ENCODE results near the gene RGS21.

Gene RGS21

GRCh38 chr1:192357924-192358323 lies 41.1 kb downstream of the RGS21 start:
- no peaks in the 10 kb centered on the region for H3K9me3 Mint-ChIP-seq
- no peaks in the 10 kb centered on the region for H3K4me1 Mint-ChIP-seq (ENCODE audit: low read depth)

GRCh38 chr1:192358402-192358801 lies 41.6 kb downstream of the RGS21 start:
- no peaks in the 10 kb centered on the region for H3K27me3 Mint-ChIP-seq
- no peak for DNase-seq
- H3K27ac Mint-ChIP-seq: no peak overlapping the region
- H3K4me1 Mint-ChIP-seq (ENCODE audit: low read depth): no peaks in the 10 kb centered on the region
- H3K4me3 Mint-ChIP-seq: no peak overlapping the region
- H3K9me3 Mint-ChIP-seq: no peaks in the 10 kb centered on the region
- H3K36me3 Mint-ChIP-seq (ENCODE audit: low read depth): no peaks in the 10 kb centered on the region

More at GRCh38 chr1:192357924-192358323, 41.1 kb downstream of the RGS21 start:
- no peak for DNase-seq
- H3K27me3 Mint-ChIP-seq: no peaks in the 10 kb centered on the region
- H3K27ac Mint-ChIP-seq: no peak overlapping the region
- no peak overlapping the region for H3K4me3 Mint-ChIP-seq
- H3K36me3 Mint-ChIP-seq (ENCODE audit: low read depth): no peaks in the 10 kb centered on the region

DNA sequence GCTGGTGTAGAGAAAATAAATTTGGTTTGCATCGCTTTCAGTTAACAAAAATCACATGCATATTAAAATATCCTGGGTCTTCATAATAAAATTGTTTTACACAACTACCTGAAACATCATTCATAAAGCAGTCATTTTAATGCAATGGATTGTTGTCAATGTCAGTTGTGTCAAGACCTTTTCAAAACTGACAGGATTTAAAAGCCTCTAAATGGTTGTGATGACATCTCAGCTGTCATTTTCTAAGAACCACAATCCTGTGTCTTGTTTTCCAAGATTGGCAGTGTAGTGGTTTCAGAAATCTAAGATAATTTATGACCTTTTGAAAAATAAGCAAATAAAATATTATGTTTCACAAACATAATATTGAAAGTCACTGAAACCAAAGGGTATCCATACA lies 42.0 kb downstream of the RGS21 start:
- no peak overlapping the region for H3K27ac Mint-ChIP-seq

DNA sequence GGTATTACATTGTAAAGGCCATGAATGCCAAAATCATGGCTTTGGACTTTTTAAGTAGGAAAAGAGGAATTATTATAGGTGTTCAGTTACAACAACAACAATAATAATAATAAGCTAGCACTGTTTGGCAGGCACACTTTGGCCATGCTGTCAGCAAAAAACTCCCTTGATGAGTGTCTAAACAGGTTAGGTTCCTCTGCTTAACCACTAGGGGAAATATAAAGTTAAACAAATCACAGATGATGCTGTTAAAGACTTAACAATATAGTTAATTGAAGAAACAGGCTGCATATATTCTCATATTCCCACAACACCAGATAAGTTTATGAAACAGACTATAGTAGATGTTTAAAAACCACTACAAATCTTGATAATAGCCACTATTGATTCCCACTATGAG lies 46.4 kb downstream of the RGS21 start:
- H3K4me3 Mint-ChIP-seq: no peak overlapping the region
- DNase-seq: no peak
- H3K4me1 Mint-ChIP-seq (ENCODE audit: low read depth): no peaks in the 10 kb centered on the region
- no peaks in the 10 kb centered on the region for H3K27me3 Mint-ChIP-seq
- no peaks in the 10 kb centered on the region for H3K9me3 Mint-ChIP-seq
- H3K36me3 Mint-ChIP-seq (ENCODE audit: low read depth): no peaks in the 10 kb centered on the region
- H3K27ac Mint-ChIP-seq: no peak overlapping the region

More for the DNA sequence above, 42.0 kb downstream of the RGS21 start:
- DNase-seq: no peak
- Mint-ChIP-seq H3K4me1 (ENCODE audit: low read depth) (no peaks in the 10 kb centered on the region), H3K27me3 (no peaks in the 10 kb centered on the region), H3K36me3 (ENCODE audit: low read depth) (no peaks in the 10 kb centered on the region), H3K4me3 (no peak overlapping the region), H3K9me3 (no peaks in the 10 kb centered on the region)

- Mint-ChIP-seq H3K36me3 (ENCODE audit: low read depth) (no peaks in the 10 kb centered on the region), H3K27me3 (no peaks in the 10 kb centered on the region), H3K9me3 (no peaks in the 10 kb centered on the region), H3K27ac (no peak overlapping the region), H3K4me3 (no peak overlapping the region), H3K4me1 (ENCODE audit: low read depth) (no peaks in the 10 kb centered on the region)
- DNase-seq: no peak
These were observed 50.6 kb downstream of the RGS21 start for GRCh38 chr1:192367436-192367835.

- DNase-seq: no peak
- Mint-ChIP-seq H3K36me3 (ENCODE audit: low read depth) (no peaks in the 10 kb centered on the region), H3K4me1 (ENCODE audit: low read depth) (no peaks in the 10 kb centered on the region), H3K9me3 (no peaks in the 10 kb centered on the region), H3K27me3 (no peaks in the 10 kb centered on the region), H3K4me3 (no peak overlapping the region), H3K27ac (no peak overlapping the region)
These were observed 58.5 kb downstream of the RGS21 start for GRCh38 chr1:192375306-192375705.

DNA sequence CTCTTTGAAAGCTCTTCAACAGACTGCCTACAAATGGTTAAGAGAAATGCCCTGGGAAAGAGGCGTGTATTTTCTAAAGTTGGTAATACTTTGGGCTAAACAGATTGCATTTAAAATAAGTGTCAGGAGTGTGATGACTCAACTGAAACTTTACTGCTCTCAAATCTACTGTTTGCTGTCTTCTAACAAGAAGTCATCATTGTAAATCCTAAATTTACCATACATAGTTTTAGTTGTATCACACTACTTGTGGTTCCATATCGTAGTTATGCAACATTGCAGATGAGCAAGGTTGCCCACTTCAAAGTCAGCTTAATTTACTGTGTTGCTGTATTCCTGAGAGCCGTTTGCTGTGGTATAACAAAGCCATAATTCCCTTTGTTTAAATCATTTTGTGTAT lies 59.6 kb downstream of the RGS21 start:
- no peak overlapping the region for H3K4me3 Mint-ChIP-seq
- no peak overlapping the region for H3K27ac Mint-ChIP-seq
- no peaks in the 10 kb centered on the region for H3K4me1 Mint-ChIP-seq (ENCODE audit: low read depth)
- H3K9me3 Mint-ChIP-seq: no peaks in the 10 kb centered on the region
- no peak for DNase-seq
- no peaks in the 10 kb centered on the region for H3K27me3 Mint-ChIP-seq
- no peaks in the 10 kb centered on the region for H3K36me3 Mint-ChIP-seq (ENCODE audit: low read depth)

DNA sequence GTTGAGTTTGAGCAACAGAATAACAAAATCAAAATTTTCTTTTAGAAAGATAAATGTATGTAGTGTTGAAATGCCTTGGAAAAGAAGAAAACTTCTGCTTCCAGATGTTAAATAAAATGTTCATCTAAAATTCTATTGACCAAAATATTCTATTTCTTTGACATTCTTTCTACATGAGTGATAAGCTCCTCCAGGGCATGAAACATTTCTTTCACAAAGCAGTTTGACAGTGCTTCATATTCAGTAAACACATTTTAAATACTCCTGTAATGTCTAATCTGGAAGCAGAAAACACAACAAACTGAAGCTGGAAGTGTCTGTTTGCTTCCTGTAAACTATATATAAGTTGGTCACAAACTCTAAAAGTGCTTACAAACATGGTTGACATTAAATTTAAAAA lies 61.5 kb downstream of the RGS21 start:
- Mint-ChIP-seq H3K27ac (no peak overlapping the region), H3K9me3 (no peaks in the 10 kb centered on the region), H3K4me1 (ENCODE audit: low read depth) (no peaks in the 10 kb centered on the region), H3K36me3 (ENCODE audit: low read depth) (no peaks in the 10 kb centered on the region), H3K4me3 (no peak overlapping the region), H3K27me3 (no peaks in the 10 kb centered on the region)
- DNase-seq: no peak

DNA sequence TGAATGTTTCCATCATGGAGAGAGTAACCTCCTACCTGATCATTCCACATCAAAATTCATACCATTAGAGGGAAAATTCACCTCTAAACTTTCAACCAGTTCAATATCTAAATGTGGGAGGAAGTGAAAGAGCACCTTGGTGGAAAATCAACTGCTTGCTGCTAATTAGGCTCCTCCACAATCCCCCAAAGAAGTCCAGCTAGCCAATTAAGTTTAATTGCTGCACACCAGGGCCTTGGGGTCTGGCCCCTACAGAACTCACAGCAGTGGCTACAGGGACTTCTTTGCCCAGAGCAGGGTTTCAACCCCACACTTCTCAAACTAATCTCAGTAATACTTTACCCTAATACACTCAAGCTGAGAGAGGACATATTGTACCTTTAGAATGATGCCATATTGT lies 62.1 kb downstream of the RGS21 start:
- no peak overlapping the region for H3K27ac Mint-ChIP-seq
- no peak overlapping the region for H3K4me3 Mint-ChIP-seq
- no peaks in the 10 kb centered on the region for H3K4me1 Mint-ChIP-seq (ENCODE audit: low read depth)
- DNase-seq: no peak
- no peaks in the 10 kb centered on the region for H3K27me3 Mint-ChIP-seq
- H3K9me3 Mint-ChIP-seq: no peaks in the 10 kb centered on the region
- H3K36me3 Mint-ChIP-seq (ENCODE audit: low read depth): no peaks in the 10 kb centered on the region

GRCh38 chr1:192379554-192379953 lies 62.8 kb downstream of the RGS21 start:
- no peak overlapping the region for H3K27ac Mint-ChIP-seq
- H3K9me3 Mint-ChIP-seq: peaks cover under 1% of the 10 kb centered on the region
- no peak overlapping the region for H3K4me3 Mint-ChIP-seq

DNA sequence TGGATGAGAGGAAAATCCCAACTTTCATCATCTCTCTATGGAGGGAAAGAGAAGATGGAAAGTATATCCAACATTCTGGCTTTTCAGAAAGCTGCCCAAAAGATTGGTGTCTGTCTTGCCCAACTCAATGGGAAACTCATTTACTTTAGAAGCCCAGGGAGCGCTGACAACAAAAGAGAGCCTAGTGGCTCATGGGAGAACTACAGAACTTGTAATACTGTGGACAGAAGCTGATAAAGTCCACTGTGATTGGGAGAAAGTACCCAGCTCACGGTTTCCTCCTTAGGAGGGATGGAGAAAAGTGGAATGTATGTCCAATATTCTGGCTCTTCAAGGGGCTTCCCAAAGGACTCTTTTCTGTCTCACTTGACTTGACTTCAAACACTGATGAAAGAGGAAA lies 66.0 kb downstream of the RGS21 start:
- Mint-ChIP-seq H3K4me3 (no peak overlapping the region), H3K36me3 (ENCODE audit: low read depth) (no peaks in the 10 kb centered on the region), H3K27ac (no peak overlapping the region), H3K27me3 (no peaks in the 10 kb centered on the region), H3K4me1 (ENCODE audit: low read depth) (no peaks in the 10 kb centered on the region), H3K9me3 (peaks cover 5% of the 10 kb centered on the region)
- DNase-seq: no peak

More at GRCh38 chr1:192379554-192379953, 62.8 kb downstream of the RGS21 start:
- DNase-seq: no peak
- Mint-ChIP-seq H3K27me3 (no peaks in the 10 kb centered on the region), H3K36me3 (ENCODE audit: low read depth) (no peaks in the 10 kb centered on the region), H3K4me1 (ENCODE audit: low read depth) (no peaks in the 10 kb centered on the region)

DNA sequence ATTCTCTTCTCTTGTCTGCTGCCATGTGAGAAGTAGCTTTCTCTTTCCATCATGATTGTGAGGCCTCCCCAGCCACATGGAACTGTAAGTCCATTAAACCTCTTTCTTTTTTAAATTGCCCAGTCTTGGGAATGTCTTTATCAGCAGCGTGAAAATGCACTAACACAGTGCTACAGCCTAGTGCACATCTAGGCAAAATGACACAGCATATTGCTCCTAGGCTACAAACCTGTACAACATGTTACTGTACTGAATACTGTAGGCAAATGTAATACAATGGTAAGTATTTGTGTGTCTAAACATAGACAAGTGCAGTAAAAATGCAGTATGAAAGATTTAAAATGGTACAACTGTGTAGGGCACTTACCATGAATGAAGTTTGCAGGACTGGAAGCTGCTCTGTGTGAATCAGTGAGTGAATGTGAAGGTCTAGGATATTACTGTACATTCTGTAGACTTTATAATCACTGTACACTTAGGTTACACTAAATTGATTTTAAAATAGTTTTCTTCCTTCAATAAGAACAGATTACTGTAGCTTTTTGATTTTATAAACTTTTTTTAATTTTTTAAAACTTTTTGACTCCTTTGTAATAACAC lies 69.4 kb downstream of the RGS21 start:
- H3K27me3 Mint-ChIP-seq: no peaks in the 10 kb centered on the region
- DNase-seq: no peak
- peaks cover 5% of the 10 kb centered on the region for H3K9me3 Mint-ChIP-seq
- no peak overlapping the region for H3K4me3 Mint-ChIP-seq
- no peak overlapping the region for H3K27ac Mint-ChIP-seq
- no peaks in the 10 kb centered on the region for H3K36me3 Mint-ChIP-seq (ENCODE audit: low read depth)
- no peaks in the 10 kb centered on the region for H3K4me1 Mint-ChIP-seq (ENCODE audit: low read depth)

- Mint-ChIP-seq H3K27ac (no peak overlapping the region), H3K27me3 (no peaks in the 10 kb centered on the region), H3K36me3 (ENCODE audit: low read depth) (no peaks in the 10 kb centered on the region), H3K4me1 (ENCODE audit: low read depth) (no peaks in the 10 kb centered on the region), H3K4me3 (no peak overlapping the region), H3K9me3 (no peaks in the 10 kb centered on the region)
- DNase-seq: no peak
These were observed 78.4 kb downstream of the RGS21 start for GRCh38 chr1:192395211-192395610.

DNA sequence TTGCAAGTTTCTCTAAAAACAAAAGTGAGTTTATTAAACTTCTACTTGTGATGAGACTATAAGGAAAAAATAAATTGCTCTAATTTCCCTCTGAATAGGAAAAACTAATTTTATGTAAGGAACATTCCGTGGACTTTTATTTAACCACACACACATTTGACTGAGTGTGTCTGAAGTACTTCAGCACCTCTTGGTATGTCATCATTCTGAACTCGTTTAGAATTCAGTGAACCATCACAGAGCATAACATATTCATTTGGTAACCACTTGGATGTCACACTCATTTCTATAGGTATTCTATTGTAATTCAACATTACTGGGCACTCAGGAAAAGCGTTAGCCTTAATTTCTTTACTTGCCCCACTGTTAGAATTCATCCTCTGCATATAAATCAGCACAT lies 79.1 kb downstream of the RGS21 start:
- DNase-seq: no peak
- Mint-ChIP-seq H3K9me3 (no peaks in the 10 kb centered on the region), H3K4me1 (ENCODE audit: low read depth) (no peaks in the 10 kb centered on the region), H3K27ac (no peak overlapping the region), H3K4me3 (no peak overlapping the region), H3K36me3 (ENCODE audit: low read depth) (no peaks in the 10 kb centered on the region), H3K27me3 (peaks cover 4% of the 10 kb centered on the region)

DNA sequence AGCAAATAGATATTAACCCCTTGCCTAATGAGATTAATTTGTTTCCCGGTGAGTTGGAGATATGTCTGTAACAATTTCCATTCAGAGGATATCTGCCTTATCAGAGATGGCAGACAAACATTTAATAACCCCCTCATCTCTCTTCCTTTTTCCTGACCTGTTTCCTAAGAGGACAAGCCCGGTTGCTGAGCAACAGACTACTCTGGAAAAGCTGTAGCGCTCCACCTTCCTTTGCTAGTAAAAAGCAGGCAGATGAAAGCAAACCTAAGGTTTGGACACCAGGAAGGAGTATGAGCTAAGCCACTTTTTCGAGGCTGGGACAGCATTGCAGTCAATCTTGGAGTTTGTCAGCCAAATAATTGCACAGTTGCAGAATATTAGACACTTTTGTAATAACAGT lies 82.4 kb downstream of the RGS21 start:
- DNase-seq: no peak
- H3K36me3 Mint-ChIP-seq (ENCODE audit: low read depth): no peaks in the 10 kb centered on the region
- H3K27me3 Mint-ChIP-seq: peaks cover 4% of the 10 kb centered on the region
- no peak overlapping the region for H3K4me3 Mint-ChIP-seq
- H3K4me1 Mint-ChIP-seq (ENCODE audit: low read depth): no peaks in the 10 kb centered on the region
- no peaks in the 10 kb centered on the region for H3K9me3 Mint-ChIP-seq
- no peak overlapping the region for H3K27ac Mint-ChIP-seq

GRCh38 chr1:192401825-192402224 lies 85.0 kb downstream of the RGS21 start:
- DNase-seq: no peak
- H3K27me3 Mint-ChIP-seq: peaks cover 4% of the 10 kb centered on the region
- no peaks in the 10 kb centered on the region for H3K9me3 Mint-ChIP-seq

More at GRCh38 chr1:192401825-192402224, 85.0 kb downstream of the RGS21 start:
- no peak overlapping the region for H3K4me3 Mint-ChIP-seq
- no peak overlapping the region for H3K27ac Mint-ChIP-seq
- no peaks in the 10 kb centered on the region for H3K4me1 Mint-ChIP-seq (ENCODE audit: low read depth)
- H3K36me3 Mint-ChIP-seq (ENCODE audit: low read depth): no peaks in the 10 kb centered on the region
